HepG2 (cell line): ENCODE results near the gene AKR7A2.

ENCODE experiments used
- BATF2 ChIP-seq: sonication (generic); formaldehyde crosslinking; IDR thresholded peaks from 2 replicates; pipeline ENCODE4 v1.8.0; 2022; ENCODE audit warnings: mild to moderate bottlenecking, missing genetic modification reagents, moderate library complexity
- EZH2 ChIP-seq: conservative IDR thresholded peaks from 2 replicates; pipeline ENCODE4 v1.6.1; 2012; ENCODE audit warnings: mild to moderate bottlenecking, low read depth, low read length, moderate library complexity
- HNRNPH1 ChIP-seq: fragments of 200-400 bp; formaldehyde crosslinking; optimal IDR thresholded peaks from 2 replicates; pipeline ENCODE3; 2017; ENCODE audit warnings: mild to moderate bottlenecking, low read depth, low read length
- POLR2AphosphoS2 ChIP-seq: IDR thresholded peaks from 2 replicates; pipeline ENCODE4 v1.6.1; 2011; ENCODE audit warnings: low read depth, low read length, improper control_type of control experiment
- POLR2AphosphoS5 ChIP-seq: IDR thresholded peaks from 2 replicates; pipeline ENCODE4 v1.6.1; 2012; ENCODE audit warnings: low read depth, low read length
- RARG ChIP-seq: sonication (generic); formaldehyde crosslinking; IDR thresholded peaks from 2 replicates; pipeline ENCODE4 v1.4.0; 2020; ENCODE audit warnings: low read depth, mild to moderate bottlenecking, missing genetic modification reagents
- RBAK ChIP-seq: sonication (generic); formaldehyde crosslinking; IDR thresholded peaks from 2 replicates; pipeline ENCODE4 v1.5.1; 2020; ENCODE audit warnings: mild to moderate bottlenecking, missing genetic modification reagents
- SMARCE1 ChIP-seq: fragments of 450-650 bp; IDR thresholded peaks from 2 replicates; pipeline ENCODE4 v1.6.1; 2017; ENCODE audit warnings: borderline replicate concordance
- TCF12 ChIP-seq, 2 experiments: fragments of 450-650 bp in 1 of 2; sonication (generic) in 1 of 2; formaldehyde crosslinking in 1 of 2; IDR thresholded peaks; 2 replicates each; pipeline versions ENCODE4 v1.6.1 to v1.8.0; 2017 to 2022; ENCODE audit warnings: antibody characterized with exemption in 1 of 2, mild to moderate bottlenecking in 1 of 2, missing genetic modification reagents in 1 of 2, moderate library complexity in 1 of 2
- YY1 ChIP-seq: IDR thresholded peaks from 2 replicates; pipeline ENCODE4 v1.6.1; 2011; ENCODE audit warnings: low read length, low read depth, moderate library complexity, mild to moderate bottlenecking; ENCODE audit not compliant: insufficient read depth, insufficient replicate concordance
- ZBTB1 ChIP-seq: sonication (generic); formaldehyde crosslinking; IDR thresholded peaks from 2 replicates; pipeline ENCODE4 v1.4.0; 2020; ENCODE audit warnings: missing genetic modification reagents, borderline replicate concordance
- ZFX ChIP-seq: sonication (generic); formaldehyde crosslinking; IDR thresholded peaks from 2 replicates; pipeline ENCODE4 v1.4.0; 2020; ENCODE audit warnings: mild to moderate bottlenecking, low read depth, missing genetic modification reagents, moderate library complexity
- ZNF124 ChIP-seq: sonication (generic); formaldehyde crosslinking; IDR thresholded peaks from 2 replicates; pipeline ENCODE4 v1.4.0; 2020; ENCODE audit warnings: missing genetic modification reagents
- ZNF501 ChIP-seq: sonication (generic); formaldehyde crosslinking; IDR thresholded peaks from 2 replicates; pipeline ENCODE4 v1.5.1; 2020; ENCODE audit warnings: mild to moderate bottlenecking, moderate library complexity, missing genetic modification reagents

DNA sequence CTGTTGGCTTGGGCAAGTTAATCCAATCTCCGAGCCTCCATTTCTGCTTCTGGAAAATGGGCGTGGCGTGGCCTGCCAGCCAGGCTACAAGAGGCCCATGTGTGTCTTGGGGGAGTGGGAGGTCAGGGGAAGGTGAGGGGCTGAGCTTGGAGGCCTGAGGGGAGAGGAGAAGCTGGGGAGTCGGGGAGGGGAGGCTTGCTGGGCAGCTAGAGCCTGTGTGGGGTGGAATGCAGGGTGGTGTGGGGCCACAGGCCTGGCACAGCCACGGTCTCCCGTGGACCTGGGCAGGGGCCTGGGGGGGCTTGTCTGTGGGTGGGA is 14.8 kb upstream of the AKR7A2 start:
- TF ChIP-seq POLR2AphosphoS2 = no peak
- no peak for TF ChIP-seq BATF2 (CRISPR knock-in tag)
- no peak for TF ChIP-seq YY1
- TF ChIP-seq ZNF124 (CRISPR knock-in tag) = no peak
- TF ChIP-seq RBAK = no peak
- no peak for TF ChIP-seq TCF12 (IDR thresholded peaks at IDR 0.05)
- no peak for TF ChIP-seq TCF12 (CRISPR knock-in tag; IDR thresholded peaks at IDR 0.05)
- no peak for TF ChIP-seq ZNF501
- no peak for TF ChIP-seq EZH2
- TF ChIP-seq ZBTB1 (CRISPR knock-in tag) = no peak
- no peak for TF ChIP-seq POLR2AphosphoS5
- TF ChIP-seq SMARCE1 = no peak
- no peak for TF ChIP-seq ZFX (CRISPR knock-in tag)
- TF ChIP-seq RARG (CRISPR knock-in tag) = no peak
- TF ChIP-seq HNRNPH1 = no peak
